ENCODE results near the gene POLDIP2. TPM values are rescaled to one million over a fixed set of nuclear protein-coding genes. Genes with fewer than 3 reads are reported as not detected.
A peak's percentile ranks its signal among the peaks of the same experiment; 100 is the strongest.

Gene POLDIP2
- total RNA-seq, 1 donor from 2014 or later = 45.9 TPM

DNA sequence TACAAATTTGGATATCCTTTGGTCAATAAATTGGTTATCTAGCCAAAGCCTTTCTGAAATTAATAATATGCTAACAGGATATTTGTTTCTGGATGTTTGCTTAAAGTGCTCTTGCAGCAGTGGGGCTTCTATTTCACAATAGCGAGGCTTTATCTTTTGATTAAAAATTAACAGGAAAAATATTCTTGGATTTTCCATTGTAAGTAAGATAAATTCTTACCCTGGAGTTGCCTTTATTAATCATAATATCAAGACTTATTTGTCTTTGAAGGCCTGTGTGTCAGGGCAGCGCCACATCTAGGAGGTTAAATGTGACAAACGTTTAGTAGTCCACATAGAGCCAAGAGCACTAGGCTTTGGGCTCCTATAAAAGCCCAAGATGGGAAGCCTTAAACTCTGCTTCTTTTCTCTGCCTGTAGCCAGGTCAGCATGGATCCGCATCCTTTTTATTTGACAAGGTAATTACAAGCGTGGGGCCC is 33.0 kb downstream of the POLDIP2 start:
- intact Hi-C loops (cut with DNase I) = no loop called here
- H3K4me3 ChIP-seq = no peak overlapping the region
- H3K27me3 ChIP-seq = no peaks in the 10 kb centered on the region
- peaks cover 0 to 16% of the 10 kb centered on the region in 2 donors for H3K36me3 ChIP-seq
- TF ChIP-seq POLR2AphosphoS5 (IDR thresholded peaks at IDR 0.05; ENCODE audit: insufficient read depth in 1 of 2, low read depth in 1 of 2) = no peak
- no peak overlapping the region for H3K27ac ChIP-seq
- H3K9me3 ChIP-seq = no peaks in the 10 kb centered on the region
- peaks cover 10% of the 10 kb centered on the region for H3K4me1 ChIP-seq
- DNase-seq (ENCODE audit: extremely low spot score in 2 of 2) = peak in 1 of 2 donors; percentile 18

DNA sequence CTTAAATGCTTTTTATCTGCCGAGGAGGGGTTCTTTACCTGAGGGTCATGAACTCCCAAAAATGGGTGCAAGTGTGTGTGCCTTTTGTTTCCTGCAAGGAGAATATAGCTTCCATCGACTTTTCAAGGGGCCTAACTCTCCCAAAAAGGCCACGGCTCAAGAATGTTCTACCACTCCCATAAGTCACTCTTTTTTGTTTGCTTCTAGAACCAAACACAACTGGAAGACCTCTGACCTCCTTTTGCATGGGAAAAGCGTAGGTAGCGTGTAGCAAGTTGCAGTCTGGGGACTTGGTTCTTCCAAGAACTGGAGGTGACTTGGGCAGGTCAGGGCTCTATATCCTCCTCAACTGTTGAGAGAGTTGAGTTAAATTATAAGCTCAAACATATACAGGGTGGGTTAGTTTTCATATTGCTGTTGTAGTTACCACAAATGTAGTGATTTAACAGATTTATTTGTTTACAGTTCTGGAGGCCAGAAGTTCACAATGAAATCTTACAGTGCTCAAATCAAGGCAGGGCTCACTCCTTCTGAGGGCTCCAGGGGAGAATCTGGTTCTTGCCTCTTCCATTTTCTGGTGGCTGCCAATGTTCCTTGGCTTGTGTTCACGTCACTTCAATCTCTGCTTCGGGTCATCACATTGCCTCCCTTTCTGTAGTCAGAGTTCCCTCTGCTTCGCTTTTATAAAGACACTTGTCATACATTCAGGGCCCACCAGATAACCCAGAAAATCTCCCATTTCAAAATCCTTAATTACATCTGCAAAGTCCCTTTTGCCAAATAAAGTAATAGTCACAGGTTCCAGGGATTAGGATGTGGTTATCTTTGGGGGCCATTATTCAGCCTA is 36.9 kb downstream of the POLDIP2 start:
- TF ChIP-seq, protein P1, sequence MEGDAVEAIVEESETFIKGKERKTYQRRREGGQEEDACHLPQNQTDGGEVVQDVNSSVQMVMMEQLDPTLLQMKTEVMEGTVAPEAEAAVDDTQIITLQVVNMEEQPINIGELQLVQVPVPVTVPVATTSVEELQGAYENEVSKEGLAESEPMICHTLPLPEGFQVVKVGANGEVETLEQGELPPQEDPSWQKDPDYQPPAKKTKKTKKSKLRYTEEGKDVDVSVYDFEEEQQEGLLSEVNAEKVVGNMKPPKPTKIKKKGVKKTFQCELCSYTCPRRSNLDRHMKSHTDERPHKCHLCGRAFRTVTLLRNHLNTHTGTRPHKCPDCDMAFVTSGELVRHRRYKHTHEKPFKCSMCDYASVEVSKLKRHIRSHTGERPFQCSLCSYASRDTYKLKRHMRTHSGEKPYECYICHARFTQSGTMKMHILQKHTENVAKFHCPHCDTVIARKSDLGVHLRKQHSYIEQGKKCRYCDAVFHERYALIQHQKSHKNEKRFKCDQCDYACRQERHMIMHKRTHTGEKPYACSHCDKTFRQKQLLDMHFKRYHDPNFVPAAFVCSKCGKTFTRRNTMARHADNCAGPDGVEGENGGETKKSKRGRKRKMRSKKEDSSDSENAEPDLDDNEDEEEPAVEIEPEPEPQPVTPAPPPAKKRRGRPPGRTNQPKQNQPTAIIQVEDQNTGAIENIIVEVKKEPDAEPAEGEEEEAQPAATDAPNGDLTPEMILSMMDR (IDR thresholded peaks at IDR 0.05) = no peak
- TF ChIP-seq POLR2AphosphoS5 (IDR thresholded peaks at IDR 0.05; ENCODE audit: insufficient read depth in 1 of 2, low read depth in 1 of 2) (no peak), POLR2A (IDR thresholded peaks at IDR 0.05) (no peak)
- Histone ChIP-seq H3K4me1 (peaks cover 19% of the 10 kb centered on the region), H3K36me3 (no peaks in the 10 kb centered on the region), H3K27me3 (no peaks in the 10 kb centered on the region), H3K9me3 (no peaks in the 10 kb centered on the region), H3K27ac (no peak overlapping the region), H3K4me3 (peak overlapping the region in 1 of 2 donors; percentile 63)
- DNase-seq (ENCODE audit: extremely low spot score in 2 of 2) = no peak
- intact Hi-C loops (cut with DNase I) = no loop called here

DNA sequence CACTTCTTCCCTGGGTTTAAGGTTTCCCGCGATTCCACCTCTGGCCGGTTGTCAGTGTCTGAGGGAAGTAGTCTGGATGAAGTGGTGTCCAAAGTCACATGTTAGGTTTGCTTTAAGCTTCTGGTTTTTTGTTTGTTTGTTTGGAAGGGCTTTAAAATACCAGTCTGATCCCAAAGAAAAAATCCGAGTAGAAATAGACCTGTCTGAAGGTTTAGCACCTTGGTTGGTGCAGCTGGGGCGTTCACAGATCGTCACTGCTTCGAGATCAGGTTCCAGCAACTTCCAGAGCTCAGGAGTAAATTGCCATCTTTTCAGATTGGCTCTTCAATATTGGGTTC is 37.8 kb downstream of the POLDIP2 start:
- Histone ChIP-seq H3K4me3 (peak overlapping the region; percentile 63 to 71), H3K36me3 (no peaks in the 10 kb centered on the region), H3K9me3 (no peaks in the 10 kb centered on the region), H3K27me3 (no peaks in the 10 kb centered on the region), H3K27ac (peak overlapping the region; percentile 60), H3K4me1 (peaks cover 19% of the 10 kb centered on the region)
- TF ChIP-seq POLR2AphosphoS5 (IDR thresholded peaks at IDR 0.05; ENCODE audit: insufficient read depth in 1 of 2, low read depth in 1 of 2) (no peak), POLR2A (IDR thresholded peaks at IDR 0.05) (no peak)
- TF ChIP-seq, protein P1 (IDR thresholded peaks at IDR 0.05) = no peak
- no peak for DNase-seq (ENCODE audit: extremely low spot score in 2 of 2)
- intact Hi-C loops (cut with DNase I) = no loop called here

DNA sequence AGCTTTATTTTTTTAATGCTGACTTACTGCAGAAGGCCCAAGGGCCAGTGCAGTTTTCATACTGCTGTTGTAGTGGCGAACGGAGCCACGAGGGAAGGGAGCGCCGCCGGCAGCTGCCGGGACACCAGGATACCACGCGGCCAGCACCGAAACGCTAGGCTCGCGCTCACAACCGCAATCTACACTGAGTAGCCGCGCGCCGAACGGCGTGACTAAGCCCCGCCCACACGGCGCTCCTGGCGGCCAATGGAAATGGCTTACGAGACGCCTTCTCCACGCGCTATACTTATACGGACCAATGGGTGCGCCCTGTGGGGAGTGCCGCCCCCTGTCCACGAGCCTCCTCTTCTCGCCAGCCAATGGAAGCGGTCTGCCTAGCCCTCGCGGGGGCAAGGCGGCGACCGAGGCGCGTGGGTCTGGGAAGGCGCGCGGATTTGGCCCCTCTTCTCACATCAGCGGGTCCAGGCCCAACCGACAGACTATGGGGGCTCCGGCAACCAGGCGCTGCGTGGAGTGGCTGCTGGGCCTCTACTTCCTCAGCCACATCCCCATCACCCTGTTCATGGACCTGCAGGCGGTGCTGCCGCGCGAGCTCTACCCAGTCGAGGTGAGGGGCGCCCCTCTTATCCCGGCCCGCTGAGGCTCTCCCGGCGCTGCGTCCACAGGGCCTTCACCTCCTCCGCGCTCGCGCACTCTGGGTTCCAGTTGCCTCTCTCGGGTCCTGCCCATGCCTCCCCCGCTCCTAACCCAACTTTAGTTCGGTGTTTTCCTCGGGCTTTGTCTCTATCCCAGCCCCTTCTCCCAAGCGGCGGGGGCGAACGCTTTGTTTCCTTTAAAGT is 38.3 kb downstream of the POLDIP2 start, which contains the start of gene TMEM97:
TMEM97 (plus strand) TSS at position 442 of the 839 bp plus-strand sequence; CDS start at position 482, 40 bp downstream.
- TF ChIP-seq POLR2AphosphoS5 (IDR thresholded peaks at IDR 0.05; ENCODE audit: insufficient read depth in 1 of 2, low read depth in 1 of 2) (peak; percentile 77 to 92), POLR2A (IDR thresholded peaks at IDR 0.05) (no peak)
- TF ChIP-seq, protein P1 (IDR thresholded peaks at IDR 0.05) = peak in 1 of 3 experiments; percentile 15
- Histone ChIP-seq H3K9me3 (no peaks in the 10 kb centered on the region), H3K36me3 (no peaks in the 10 kb centered on the region), H3K4me1 (peaks cover 19% of the 10 kb centered on the region), H3K27me3 (no peaks in the 10 kb centered on the region), H3K27ac (peak within 1 kb of the TSS; percentile 60), H3K4me3 (peak within 1 kb of the TSS; percentile 63 to 71)
- intact Hi-C loops (cut with DNase I) = no loop called here
- DNase-seq (ENCODE audit: extremely low spot score in 2 of 2) = peak in 1 of 2 donors; percentile 97

DNA sequence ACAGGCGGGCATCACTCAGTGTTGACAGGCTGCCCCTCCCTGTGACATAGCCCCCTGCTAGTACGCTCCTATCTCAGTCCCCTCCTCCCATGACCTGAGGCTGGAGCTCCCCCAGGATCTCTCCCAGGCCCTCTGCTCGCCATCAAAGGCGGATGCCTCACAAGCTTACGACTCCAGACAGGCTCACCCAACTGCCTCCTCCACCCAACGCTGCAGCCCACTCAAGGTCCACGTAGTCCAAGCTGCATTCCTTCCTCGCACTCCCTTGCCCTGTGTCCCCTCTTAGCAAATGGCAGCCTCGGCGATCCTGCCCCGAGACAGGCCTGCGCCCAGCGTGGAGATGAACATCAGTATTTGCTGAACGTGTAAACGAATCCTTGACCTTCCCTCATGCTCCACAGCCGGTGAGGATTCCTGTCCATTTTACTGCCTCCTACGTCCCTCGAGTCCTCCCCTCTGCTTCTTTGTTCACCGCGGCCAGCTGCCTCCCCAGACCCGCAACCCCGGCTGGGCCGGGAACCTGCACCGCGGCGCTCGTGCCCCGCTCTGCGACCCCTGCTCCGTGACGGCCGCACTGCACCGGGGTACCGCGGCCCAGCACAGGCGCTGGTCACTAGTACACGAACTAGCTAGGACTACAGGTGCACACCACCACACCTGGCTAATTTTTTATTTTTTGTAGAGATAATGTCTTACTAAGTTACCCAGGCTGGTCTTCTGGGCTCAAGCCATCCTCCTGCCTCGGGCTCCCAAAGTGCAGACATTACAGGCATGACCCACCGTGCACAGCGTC is 39.2 kb downstream of the POLDIP2 start:
- DNase-seq (ENCODE audit: extremely low spot score in 2 of 2) = no peak
- Histone ChIP-seq H3K27ac (no peak overlapping the region), H3K4me3 (peak overlapping the region; percentile 63 to 71), H3K9me3 (no peaks in the 10 kb centered on the region), H3K27me3 (no peaks in the 10 kb centered on the region), H3K36me3 (no peaks in the 10 kb centered on the region), H3K4me1 (peaks cover 19% of the 10 kb centered on the region)
- TF ChIP-seq POLR2AphosphoS5 (IDR thresholded peaks at IDR 0.05; ENCODE audit: insufficient read depth in 1 of 2, low read depth in 1 of 2) (no peak), POLR2A (IDR thresholded peaks at IDR 0.05) (no peak)
- TF ChIP-seq, protein P1 (IDR thresholded peaks at IDR 0.05) = no peak
- intact Hi-C loops (cut with DNase I) = no loop called here

Data from vagina (tissue), 2 donors.